ENCODE measurements around the gene STAC2.
A peak's percentile ranks its signal among the peaks of the same experiment; 100 is the strongest.

STAC2 gene

GRCh38 chr17:39231591-39232551, 6.1 kb upstream of the STAC2 start:
- peak; percentile 25 for DNase-seq

DNA sequence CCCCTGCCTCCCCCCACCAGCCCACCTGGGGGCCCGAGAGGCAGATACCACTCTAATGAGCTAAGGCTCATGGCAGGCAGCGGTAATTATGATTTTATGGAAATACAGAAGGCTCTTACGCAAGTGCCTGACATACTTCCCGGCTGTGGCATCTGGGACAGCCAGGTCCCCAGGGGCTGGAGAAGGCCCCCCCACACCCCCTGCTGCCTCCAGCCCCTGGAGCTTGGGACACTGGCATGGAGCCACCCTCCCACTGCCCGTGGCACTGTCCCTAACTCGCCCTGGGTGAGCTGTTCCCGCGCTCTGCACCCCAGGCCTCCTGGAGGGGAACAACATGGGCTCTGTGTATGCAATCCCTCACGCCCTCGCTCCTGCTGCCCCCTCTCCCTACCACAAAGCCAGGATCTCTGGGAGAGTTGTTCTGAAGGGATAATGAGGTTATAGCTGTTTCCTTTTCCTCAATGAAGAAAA, 5.4 kb upstream of the STAC2 start:
- DNase-seq: no peak

DNA sequence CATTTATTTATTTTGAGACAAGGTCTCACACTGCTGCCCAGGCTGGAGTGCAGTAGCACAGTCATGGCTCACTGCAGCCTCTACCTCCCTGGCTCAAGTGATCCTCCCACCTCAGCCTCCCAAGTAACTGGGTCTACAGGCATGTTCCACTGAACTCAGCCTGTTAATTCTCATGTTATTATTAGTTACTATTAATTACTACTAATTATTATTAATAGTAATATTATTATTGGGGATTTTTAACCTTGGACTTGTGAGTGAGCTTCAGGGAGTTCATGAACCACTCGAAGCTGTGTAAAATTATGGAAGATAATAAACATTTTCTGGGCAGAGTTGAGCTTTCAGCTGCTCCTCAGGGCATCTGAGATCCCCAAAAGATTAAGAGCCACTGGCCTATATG, 4.6 kb upstream of the STAC2 start:
- DNase-seq: no peak

DNA sequence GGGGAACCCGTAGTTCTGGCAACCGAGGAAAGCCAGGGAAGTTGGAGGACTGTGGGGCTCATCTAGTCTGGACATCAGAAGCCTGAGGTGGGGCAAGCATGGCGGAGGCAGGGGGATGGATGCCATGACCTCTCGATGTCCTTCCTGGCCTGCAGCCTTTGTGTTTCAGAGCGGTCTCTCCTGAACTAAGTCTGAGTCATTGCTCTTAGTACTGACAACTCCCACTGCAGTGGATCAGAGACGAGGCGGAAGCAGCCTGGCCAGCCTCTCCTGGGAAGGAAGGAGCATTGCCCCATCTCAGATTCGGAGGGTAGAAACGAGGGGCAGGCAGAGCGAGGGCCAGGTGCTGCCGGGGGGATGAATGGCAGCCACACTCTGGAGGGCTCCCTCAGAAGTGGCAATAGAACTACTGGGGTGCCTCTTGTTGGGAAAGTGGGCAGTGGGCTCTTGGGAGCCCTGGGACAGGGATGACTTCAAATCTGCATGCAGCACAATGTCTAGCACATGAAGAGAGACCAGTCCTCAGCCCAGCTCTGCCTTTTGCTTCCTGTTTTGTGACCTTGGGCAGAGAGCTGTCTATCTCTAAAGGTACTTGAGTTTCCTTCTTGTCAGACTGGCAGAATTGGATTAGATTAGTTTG, 3.6 kb upstream of the STAC2 start:
- no peak for DNase-seq

GRCh38 chr17:39227364-39227919, 1.7 kb upstream of the STAC2 start:
- DNase-seq: no peak

DNA sequence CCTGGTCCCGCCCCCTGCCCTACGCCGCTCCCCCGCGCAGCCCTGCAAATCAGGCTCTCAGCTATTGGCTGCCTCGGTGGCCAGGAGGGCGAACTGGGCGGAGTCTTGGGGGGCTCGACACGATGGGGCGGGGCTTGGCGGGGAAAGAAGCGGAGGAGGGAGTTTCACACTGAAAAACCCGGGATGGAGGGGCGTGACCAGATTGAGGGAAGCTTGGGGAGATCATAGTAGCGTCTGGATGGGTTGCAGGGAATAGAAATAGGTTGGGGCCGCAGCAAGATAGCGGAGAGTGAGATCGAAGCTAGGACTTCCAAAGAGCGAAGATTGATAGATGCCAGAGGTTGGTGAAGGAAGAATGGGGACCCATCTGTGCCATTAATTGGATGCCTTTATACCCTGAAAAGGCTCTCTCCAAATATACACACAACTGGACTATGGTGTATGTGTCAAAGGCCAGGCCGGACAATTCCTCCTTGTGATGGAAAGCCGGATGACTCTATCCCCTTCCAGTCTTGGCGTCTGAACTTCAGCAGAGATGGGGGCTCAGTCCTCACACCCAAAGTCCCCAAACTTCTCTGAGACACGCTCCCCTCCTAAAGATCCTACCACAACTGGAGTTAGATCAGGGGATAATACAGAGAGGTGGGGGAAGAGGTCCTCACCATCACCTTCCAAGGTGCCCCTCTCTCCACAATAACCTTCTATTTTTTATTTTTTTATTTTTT, 376 bp upstream of the STAC2 start:
- peak; percentile 13 for DNase-seq

- no peak for DNase-seq
Measured at GRCh38 chr17:39224778-39225307, 902 bp downstream of the STAC2 start.

DNA sequence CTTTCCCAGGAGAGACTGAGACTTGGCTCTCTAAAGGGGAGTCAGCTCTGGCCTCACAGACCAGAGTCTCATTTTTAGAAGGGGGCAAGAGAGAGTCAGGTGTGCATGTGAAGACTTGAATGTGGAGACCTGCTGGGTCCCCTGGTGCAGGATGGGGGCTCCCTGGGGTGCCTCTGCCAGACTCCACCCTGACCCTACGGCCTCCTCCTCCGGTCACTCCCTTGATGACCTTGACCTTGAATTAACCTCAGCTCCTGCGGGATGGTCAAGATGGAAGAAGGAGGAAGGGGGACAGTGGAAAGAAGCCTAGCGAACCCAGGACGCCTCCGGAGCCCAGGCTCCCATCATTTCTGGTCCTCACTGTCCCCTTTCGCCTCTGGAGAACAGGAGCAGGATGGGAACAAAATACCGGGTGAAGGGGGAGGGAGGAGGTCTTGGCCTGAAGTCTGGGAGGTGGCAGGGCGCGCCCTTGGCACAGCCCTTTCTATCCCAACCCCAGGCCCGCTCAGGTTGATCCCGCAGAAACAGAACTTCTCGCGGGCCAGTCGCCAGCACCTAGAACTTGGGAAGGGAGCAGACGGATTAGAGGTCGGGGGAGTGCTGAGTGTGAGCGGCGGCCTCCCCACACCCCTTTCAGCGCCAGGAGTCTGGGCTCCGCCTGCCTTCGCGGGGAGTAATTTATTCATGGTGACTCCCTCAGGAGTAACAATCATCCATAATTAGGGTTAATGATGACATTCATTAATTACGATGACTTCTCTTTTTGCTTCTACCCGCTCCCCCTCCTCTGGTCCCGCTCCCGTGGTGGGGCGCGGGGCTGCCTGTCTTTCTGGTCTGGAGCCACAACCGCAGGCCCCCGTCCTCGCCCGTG, 1.6 kb downstream of the STAC2 start:
- DNase-seq: no peak

DNA sequence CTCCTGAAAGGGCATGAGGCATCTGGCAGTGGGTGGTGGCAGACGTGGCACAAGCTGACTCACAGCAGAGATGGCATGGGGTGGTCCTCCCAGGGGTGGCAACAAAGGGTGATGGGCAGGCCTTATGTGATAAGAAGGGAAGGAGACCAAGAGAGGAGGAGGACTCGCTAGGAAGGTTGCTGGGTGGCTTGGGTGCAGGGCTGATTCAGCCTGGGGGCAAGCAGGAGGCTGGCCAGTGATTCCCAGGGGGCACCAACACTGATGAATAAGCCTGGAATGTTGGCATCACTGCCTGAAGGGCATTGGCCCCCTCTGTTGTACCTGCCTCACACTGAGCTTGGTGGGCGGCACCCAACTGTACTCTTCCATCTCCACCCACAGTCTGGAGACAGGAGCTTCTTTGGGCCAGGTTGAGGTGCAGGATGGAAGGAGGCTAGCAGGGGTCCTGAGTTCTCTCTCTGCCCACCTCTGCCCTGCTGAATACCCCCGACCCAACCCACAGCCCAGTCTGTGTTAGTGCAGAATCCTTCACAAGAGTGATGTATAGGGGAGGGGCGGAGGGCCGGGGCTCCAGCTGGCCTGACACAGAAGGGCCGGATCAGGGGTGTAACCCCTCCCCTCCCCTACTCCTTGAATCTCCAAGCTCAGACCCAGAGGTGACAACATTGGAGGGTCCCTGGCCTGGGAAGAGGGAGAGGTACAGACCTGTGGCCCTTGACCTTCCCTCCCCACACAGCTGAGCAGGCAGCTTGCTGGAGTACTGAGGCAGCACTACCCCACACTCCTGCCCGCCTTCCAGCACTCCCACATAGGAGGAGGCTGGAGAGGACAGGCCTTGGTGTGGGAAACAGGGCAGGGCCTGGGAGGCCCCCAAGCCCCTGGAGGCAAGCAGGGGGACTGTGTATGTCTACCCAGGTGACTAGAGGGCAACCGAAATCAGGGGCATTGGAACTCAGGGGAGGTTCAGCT, 2.6 kb downstream of the STAC2 start:
- DNase-seq: no peak

GRCh38 chr17:39222151-39222550, 3.6 kb downstream of the STAC2 start:
- no peak for DNase-seq

DNA sequence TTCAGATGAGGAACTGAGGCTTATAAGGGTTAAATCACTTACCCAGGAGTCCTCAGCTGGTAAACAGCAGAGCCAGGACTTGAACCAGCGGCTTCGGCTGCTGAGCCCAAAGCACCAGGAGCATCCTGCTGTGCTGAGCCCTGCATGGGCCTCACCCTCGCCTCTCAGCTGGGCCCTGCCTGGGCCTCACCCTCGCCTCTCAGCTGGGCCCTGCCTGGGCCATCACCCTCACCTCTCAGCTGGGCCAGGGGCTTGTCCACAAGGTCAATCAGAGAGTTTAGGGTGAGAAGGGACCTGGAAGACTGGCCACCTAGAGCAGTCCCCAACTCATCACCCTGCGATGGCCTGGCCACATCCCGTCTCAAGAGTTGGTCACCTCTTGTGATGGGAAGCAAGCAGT, 4.2 kb downstream of the STAC2 start:
- no peak for DNase-seq

- peak; percentile 71 for DNase-seq
Measured at GRCh38 chr17:39219647-39220154, 6.0 kb downstream of the STAC2 start.

DNA sequence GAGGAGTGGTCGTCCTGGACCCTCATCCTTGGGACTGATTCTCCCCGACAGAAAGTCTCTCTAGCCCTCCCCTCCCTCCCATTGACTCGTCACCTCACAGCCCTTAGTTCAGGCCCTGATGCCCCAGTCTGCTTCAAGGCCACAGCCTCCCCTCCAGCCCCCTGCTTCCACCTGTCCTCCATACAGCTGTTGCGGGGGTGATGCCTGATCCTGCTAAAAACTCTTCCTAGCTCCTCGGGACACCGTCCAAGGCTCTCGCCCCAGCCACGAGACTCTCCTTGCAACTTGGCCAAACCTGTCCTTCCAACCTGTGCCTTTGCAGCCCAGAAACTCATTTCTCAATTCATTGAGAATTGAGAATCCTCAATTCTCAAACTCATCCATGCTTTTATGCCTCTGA, 6.8 kb downstream of the STAC2 start:
- no peak for DNase-seq

DNA sequence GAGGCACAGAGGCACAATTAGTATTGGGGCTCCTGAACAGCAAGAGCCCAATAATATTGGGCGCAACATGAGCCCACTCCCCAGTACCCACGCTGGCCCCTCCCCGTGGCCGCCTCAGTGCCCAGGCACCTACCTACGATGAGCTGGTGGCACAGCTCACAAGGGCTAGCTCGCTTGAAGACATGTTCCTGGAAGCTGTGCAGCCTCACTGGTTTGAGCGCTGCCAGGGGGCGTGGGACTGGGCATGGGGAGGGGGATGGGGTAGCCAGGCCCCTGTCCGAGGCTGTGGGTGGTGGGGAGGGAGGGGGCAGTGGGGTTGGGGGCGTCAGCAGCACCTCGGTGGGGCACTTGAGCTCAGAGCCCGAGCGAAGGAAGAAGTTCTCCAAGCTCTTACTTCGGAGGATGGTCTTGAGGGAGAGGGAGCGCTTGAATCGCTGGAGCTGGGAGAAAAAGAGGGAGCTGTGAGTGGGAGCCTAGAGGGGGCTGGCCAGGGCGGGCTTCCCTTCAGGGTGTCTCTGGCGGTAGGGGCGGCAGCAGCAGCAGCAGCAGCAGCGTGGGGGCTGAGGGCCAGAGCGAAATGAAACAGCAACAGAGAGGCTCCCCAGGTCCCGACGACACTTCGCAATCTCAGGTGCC, 7.9 kb downstream of the STAC2 start:
- DNase-seq: no peak

DNA sequence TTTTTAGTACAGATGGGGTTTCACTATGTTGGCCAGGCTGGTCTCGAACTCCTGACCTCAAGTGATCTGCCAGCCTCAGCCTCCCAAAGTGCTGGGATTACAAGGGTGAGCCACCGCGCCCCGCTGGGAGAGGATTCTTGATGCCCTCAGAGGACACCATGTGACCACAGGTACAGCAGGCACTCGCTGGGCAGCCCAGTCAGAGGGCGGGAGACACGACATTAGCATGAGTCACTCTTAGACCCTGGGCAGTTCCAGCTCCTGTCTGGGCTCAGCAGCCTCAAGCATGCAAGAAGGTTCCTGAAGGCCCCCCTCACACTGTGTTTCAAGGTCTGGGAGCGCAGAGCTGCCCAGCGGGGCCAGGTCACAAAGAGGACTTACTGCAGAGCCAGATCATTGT, 11.9 kb downstream of the STAC2 start:
- DNase-seq: no peak

DNA sequence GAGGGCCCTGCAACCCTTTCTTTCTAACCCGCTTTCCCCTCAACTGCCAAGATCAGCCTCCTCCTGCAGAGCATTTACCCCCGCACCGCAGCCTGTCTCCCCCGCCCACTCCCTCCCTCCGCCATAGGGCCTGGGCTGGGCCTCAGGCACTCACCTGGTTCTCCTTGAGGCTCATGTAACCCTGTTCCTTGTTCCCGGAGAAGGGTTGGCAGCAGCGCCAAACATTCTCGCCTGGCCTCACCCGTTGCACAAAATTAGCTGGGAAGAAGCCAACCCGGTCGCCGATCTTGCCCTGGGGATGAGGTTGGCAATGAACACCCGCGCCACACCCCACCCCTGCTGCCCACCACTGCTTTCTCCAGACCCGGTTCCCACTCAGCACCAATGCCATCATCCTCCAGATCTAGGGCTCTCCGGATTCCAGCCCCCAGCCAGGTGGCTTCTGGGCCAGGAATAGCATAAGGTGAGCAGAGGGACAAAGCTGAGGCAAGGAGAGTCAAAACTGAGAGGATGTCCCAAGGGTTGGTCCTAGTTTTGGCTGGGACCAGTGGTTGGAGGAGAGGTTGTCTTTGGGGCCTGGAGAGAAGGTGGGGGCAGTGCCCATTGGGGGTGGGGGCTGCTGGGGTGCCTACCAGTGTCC, 12.8 kb downstream of the STAC2 start:
- DNase-seq: no peak

DNA sequence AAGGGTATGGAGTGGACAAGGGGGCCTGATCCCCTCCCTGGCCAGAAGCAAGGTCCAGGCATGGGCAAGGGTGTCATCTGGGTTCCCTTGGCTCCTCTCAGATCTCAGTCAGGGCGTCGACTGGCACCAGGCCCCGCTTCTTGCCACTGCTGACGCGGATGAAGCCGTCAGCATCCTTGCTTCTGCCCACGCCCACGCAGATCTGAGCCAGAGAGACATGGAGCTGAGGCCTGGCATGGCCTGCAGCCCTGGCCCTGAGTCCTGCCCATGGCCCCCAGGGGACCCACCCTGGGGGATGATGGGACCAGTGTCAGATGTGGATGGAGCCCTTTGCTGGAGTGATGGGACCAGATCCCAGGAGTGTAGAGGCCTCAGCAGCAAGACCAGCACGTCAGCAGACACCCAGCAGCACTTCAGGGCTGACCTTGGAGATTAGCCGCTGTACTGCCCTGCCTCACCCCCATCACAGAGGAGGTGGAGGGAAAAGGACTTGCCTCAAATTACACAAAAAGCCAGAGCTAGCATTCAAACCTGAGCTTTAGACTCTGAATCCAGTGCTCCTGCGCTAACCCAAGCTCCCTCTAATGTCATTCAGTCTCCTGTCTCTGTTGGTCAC, 13.4 kb downstream of the STAC2 start:
- no peak for DNase-seq

- DNase-seq: no peak
Measured at GRCh38 chr17:39210093-39210434, 15.7 kb downstream of the STAC2 start.

Data from midbrain (tissue), 1 donor.